Lung (tissue), 12 donors: Measurements from ENCODE around the gene DDHD1. TPM values are rescaled to one million over a fixed set of nuclear protein-coding genes. Genes with fewer than 3 reads are reported as not detected.

Source experiments
- ATAC-seq: fragments of 200-7000 bp; cut with Tn5 transposase; one replicate; pipeline ENCODE4 v1.9.1; 2020; ENCODE audit warnings: moderate number of reproducible peaks; ENCODE audit not compliant: insufficient read depth, low FRiP score
- DNase-seq, 3 donors: peaks; one replicate each; pipeline ENCODE4 v3.0.0-alpha.2; 2013 to 2017
- H3K27ac ChIP-seq, 2 donors: one replicate each; pipeline ENCODE4 v1.5.1; 2013; ENCODE audit warnings: mild to moderate bottlenecking in 2 of 2, moderate library complexity in 2 of 2, control low read depth in 1 of 2, inconsistent platforms in 1 of 2, low read depth in 1 of 2, low read length in 1 of 2
- H3K27me3 ChIP-seq, 3 donors: one replicate each; pipeline ENCODE4 v1.5.1; 2013; ENCODE audit warnings: low read length in 2 of 3; ENCODE audit not compliant: control insufficient read depth in 3 of 3, insufficient read depth in 3 of 3
- H3K36me3 ChIP-seq, 4 donors: one replicate each; pipeline ENCODE4 v1.5.1; 2013; ENCODE audit warnings: low read length in 4 of 4, mild to moderate bottlenecking in 1 of 4, moderate library complexity in 1 of 4; ENCODE audit not compliant: control insufficient read depth in 4 of 4, insufficient read depth in 4 of 4
- H3K4me1 ChIP-seq, 5 donors: one replicate each; pipeline ENCODE4 v1.5.1; 2013; ENCODE audit warnings: low read length in 5 of 5, mild to moderate bottlenecking in 2 of 5, moderate library complexity in 1 of 5; ENCODE audit not compliant: control insufficient read depth in 5 of 5, insufficient read depth in 5 of 5
- H3K4me3 ChIP-seq: one replicate; pipeline ENCODE4 v1.5.1; 2013; ENCODE audit warnings: mild to moderate bottlenecking, control low read depth, moderate library complexity
- H3K9ac ChIP-seq, 2 donors: one replicate each; pipeline ENCODE4 v1.5.1; 2013; ENCODE audit warnings: low read length in 2 of 2, control low read depth in 1 of 2; ENCODE audit not compliant: insufficient read depth in 1 of 2
- H3K9me3 ChIP-seq, 4 donors: one replicate each; pipeline ENCODE4 v1.5.1; 2013; ENCODE audit warnings: low read length in 3 of 4, mild to moderate bottlenecking in 1 of 4, moderate library complexity in 1 of 4; ENCODE audit not compliant: control insufficient read depth in 4 of 4, insufficient read depth in 3 of 4
- CTCF ChIP-seq: IDR thresholded peaks from 2 replicates; pipeline ENCODE4 v1.5.1; 2012; ENCODE audit warnings: mild to moderate bottlenecking; ENCODE audit errors: control extremely low read depth, extremely low read depth
- WGBS, 2 donors: extraction: QIAGEN DNeasy Blood & Tissue Kit; methylation state at CpG; one replicate each; pipeline ENCODE4 v1.1.7; 2013; 5-methylcytosine and 5-hydroxymethylcytosine counted together
- polyA plus RNA-seq, 2 donors: library from polyadenylated mRNA; stranded (reverse); fragments of 200-250 nt; gene quantifications; one replicate each; pipeline ENCODE4 v1.2.1, GENCODE V29; 2013
- total RNA-seq, 2 donors: library from RNA; depleted of rRNA in 1 of 2; stranded (reverse); fragments of >200 nt in 1 of 2; gene quantifications; one replicate each; pipeline ENCODE4 v1.2.1, GENCODE V29; 2014 to 2021
- donor health status: control.
- donor health status: control.
- donor health status: Bipolar disorder and iron deficiency.
- donor health status: healthy.
- donor health status: DM: yes; HTN: yes; CAD: no.

DDHD1 gene
- total and polyA plus RNA-seq, 4 donors: 3.6 to 38.0 (median 9.9) TPM

GRCh38 chr14:53043027-53043581 lies 110.0 kb downstream of the DDHD1 start:
- TF ChIP-seq CTCF: no peak
- DNase-seq (peak in 2 of 3 donors; percentile 68 to 72), ATAC-seq (peak; percentile 19)
- Histone ChIP-seq H3K9me3 (no peaks in the 10 kb centered on the region), H3K36me3 (peaks cover 0 to 7% (median under 1%) of the 10 kb centered on the region in 4 donors), H3K4me3 (no peak overlapping the region), H3K4me1 (peaks cover 0 to 40% (median 7%) of the 10 kb centered on the region in 5 donors), H3K9ac (peak overlapping the region in 1 of 2 donors; percentile 23), H3K27ac (peak overlapping the region in 1 of 2 donors; percentile 69), H3K27me3 (no peaks in the 10 kb centered on the region)
- 69 to 85% methylated on average over 7 of the region's 7 CpGs for WGBS, 2 donors

GRCh38 chr14:53042480-53042879 lies 110.6 kb downstream of the DDHD1 start:
- Histone ChIP-seq H3K27ac (peak overlapping the region in 1 of 2 donors; percentile 69), H3K36me3 (peaks cover 0 to 7% (median 2%) of the 10 kb centered on the region in 4 donors), H3K9me3 (no peaks in the 10 kb centered on the region), H3K4me3 (no peak overlapping the region), H3K4me1 (peaks cover 0 to 40% (median 7%) of the 10 kb centered on the region in 5 donors), H3K9ac (peak overlapping the region; percentile 4 to 15), H3K27me3 (no peaks in the 10 kb centered on the region)
- WGBS, 2 donors: 59 to 70% methylated on average over 4 of the region's 4 CpGs
- ATAC-seq (no peak), DNase-seq (peak; percentile 67 to 90 (median 90))
- TF ChIP-seq CTCF: no peak

- Histone ChIP-seq H3K36me3 (peaks cover 0 to 7% (median 4%) of the 10 kb centered on the region in 4 donors), H3K27ac (no peak overlapping the region)
Measured at GRCh38 chr14:53041067-53041466, 112.1 kb downstream of the DDHD1 start.

More at GRCh38 chr14:53041067-53041466, 112.1 kb downstream of the DDHD1 start:
- WGBS, 2 donors: 89 to 95% methylated on average over 2 of the region's 2 CpGs
- no peak for TF ChIP-seq CTCF
- DNase-seq (no peak), ATAC-seq (no peak)
- Histone ChIP-seq H3K4me1 (peaks cover 0 to 41% (median 8%) of the 10 kb centered on the region in 5 donors), H3K27me3 (no peaks in the 10 kb centered on the region), H3K9ac (no peak overlapping the region), H3K9me3 (no peaks in the 10 kb centered on the region), H3K4me3 (no peak overlapping the region)
